GM12878 (cell line): ENCODE measurements around the gene TMEM98. TPM values are rescaled to one million over a fixed set of nuclear protein-coding genes. Genes with fewer than 3 reads are reported as not detected.

Experiments used
- ATAC-seq: fragments of 200-7000 bp; cut with Tn5 transposase; 3 replicates; pipeline ENCODE4 v1.9.1; 2020; ENCODE audit warnings: mild to moderate bottlenecking, moderate library complexity
- BruUV-seq: library from RNA; stranded (reverse); fragments of 400-500 nt; replicated peaks from 2 replicates; lab custom pipeline; 2021; lab: Mats Ljungman, UMichigan
- CTCF ChIA-PET: fragments of 300-600 bp; sonication (Branson Sonifier 250); formaldehyde crosslinking; extraction: SDS; loops from one replicate; lab custom pipeline; 2021; ENCODE audit warnings: inconsistent platforms; lab: Yijun Ruan, JAX
- POLR2A ChIA-PET: fragments of 350-600 bp; formaldehyde crosslinking; extraction: SDS; loops from one replicate; lab custom pipeline; 2021; ENCODE audit warnings: inconsistent platforms; lab: Charles Lee
- RAD21 ChIA-PET: fragments of 300-600 bp; sonication (Branson Sonifier 250); formaldehyde crosslinking; loops from one replicate; lab custom pipeline; 2023; ENCODE audit warnings: antibody characterized with exemption; ENCODE audit not compliant: unreplicated experiment; lab: Charles Lee
- SMC1A ChIA-PET: fragments of 300-600 bp; sonication (Branson Sonifier 250); formaldehyde crosslinking; loops from one replicate; lab custom pipeline; 2023; ENCODE audit not compliant: unreplicated experiment, uncharacterized antibody; lab: Charles Lee
- DNase-seq: peaks from one replicate; pipeline ENCODE4 v3.0.0-alpha.2; 2011; ENCODE audit warnings: low read depth, low spot score
- FAIRE-seq: peaks from 3 replicates; lab custom pipeline; 2011; peaks lifted over from hg19 to GRCh38; lab: Jason Lieb, UNC
- H2AFZ ChIP-seq: 2 replicates; pipeline ENCODE4 v1.6.0; 2011; ENCODE audit warnings: low read depth, low read length, control low read depth; ENCODE audit not compliant: control insufficient read depth
- H3K27ac ChIP-seq: 2 replicates; pipeline ENCODE4 v1.5.1; 2011; ENCODE audit warnings: control low read depth; ENCODE audit not compliant: control insufficient read depth, insufficient read depth
- H3K27me3 ChIP-seq, 2 experiments: replicated peaks in 1 of 2; 2 replicates each; pipeline versions ENCODE4 v1.6.0 to v1.6.1; 2011; ENCODE audit warnings: low read length in 1 of 2; ENCODE audit not compliant: control insufficient read depth in 2 of 2, insufficient read depth in 2 of 2
- H3K36me3 ChIP-seq, 2 experiments: 2 replicates each; pipeline ENCODE4 v1.5.1; 2011; ENCODE audit warnings: low read length in 1 of 2; ENCODE audit not compliant: control insufficient read depth in 2 of 2, insufficient read depth in 2 of 2
- H3K4me1 ChIP-seq: 2 replicates; pipeline ENCODE4 v1.6.1; 2011; ENCODE audit warnings: mild to moderate bottlenecking, low read length, moderate library complexity, mixed read lengths; ENCODE audit not compliant: control insufficient read depth, insufficient read depth
- H3K4me2 ChIP-seq: 2 replicates; pipeline ENCODE4 v1.6.0; 2011; ENCODE audit warnings: control low read depth; ENCODE audit not compliant: control insufficient read depth, insufficient read depth
- H3K4me3 ChIP-seq: fragments of 200-600 bp; sonication (generic); 2 replicates; pipeline ENCODE4 v1.5.1; 2016
- H3K79me2 ChIP-seq: 2 replicates; pipeline ENCODE4 v1.6.0; 2011; ENCODE audit warnings: low read length; ENCODE audit not compliant: control insufficient read depth, insufficient read depth
- H3K9ac ChIP-seq: 2 replicates; pipeline ENCODE4 v1.8.0; 2011; ENCODE audit warnings: low read length, control low read depth, mixed read lengths; ENCODE audit not compliant: control insufficient read depth, insufficient read depth
- H3K9me3 ChIP-seq: replicated peaks from 3 replicates; pipeline ENCODE4 v1.5.1; 2011; ENCODE audit warnings: mild to moderate bottlenecking, low read length; ENCODE audit not compliant: control insufficient read depth, insufficient read depth
- H4K20me1 ChIP-seq: 2 replicates; pipeline ENCODE4 v1.6.0; 2011; ENCODE audit not compliant: control insufficient read depth, insufficient read depth
- BRCA1 ChIP-seq: IDR thresholded peaks from 2 replicates; pipeline ENCODE4 v1.6.1; 2011; ENCODE audit warnings: low read depth, low read length, improper control_type of control experiment
- GATAD2B ChIP-seq: fragments of 450-650 bp; conservative IDR thresholded peaks from 2 replicates; pipeline ENCODE4 v1.6.1; 2017; ENCODE audit warnings: low read depth, mild to moderate bottlenecking, moderate library complexity
- HCFC1 ChIP-seq: fragments of 150-350 bp; IDR thresholded peaks from 2 replicates; pipeline ENCODE4 v1.6.1; 2014; ENCODE audit warnings: low read length
- IKZF2 ChIP-seq, 2 experiments: fragments of 450-650 bp; IDR thresholded peaks; 2 replicates each; pipeline ENCODE4 v1.6.1; 2017; ENCODE audit warnings: mild to moderate bottlenecking in 2 of 2, moderate library complexity in 2 of 2
- MYC ChIP-seq: IDR thresholded peaks from 2 replicates; pipeline ENCODE4 v1.6.1; 2011; ENCODE audit warnings: mild to moderate bottlenecking, low read length, moderate library complexity, inconsistent platforms; ENCODE audit not compliant: insufficient read depth, insufficient replicate concordance, insufficient read length, severe bottlenecking
- NRF1 ChIP-seq: conservative IDR thresholded peaks from 2 replicates; pipeline ENCODE4 v1.6.1; 2011; ENCODE audit warnings: mild to moderate bottlenecking, low read depth, low read length, improper control_type of control experiment
- POU2F2 ChIP-seq: IDR thresholded peaks from 3 replicates; pipeline ENCODE4 v1.6.1; 2011; ENCODE audit warnings: low read depth, mild to moderate bottlenecking, low read length, borderline replicate concordance
- RUNX3 ChIP-seq: IDR thresholded peaks from 2 replicates; pipeline ENCODE4 v1.6.1; 2012; ENCODE audit warnings: low read length, inconsistent platforms
- SMC3 ChIP-seq: IDR thresholded peaks from 2 replicates; pipeline ENCODE4 v1.6.1; 2011; ENCODE audit warnings: low read length, improper control_type of control experiment, borderline replicate concordance
- SREBF2 ChIP-seq: IDR thresholded peaks from 2 replicates; pipeline ENCODE4 v1.6.1; 2012; ENCODE audit warnings: mild to moderate bottlenecking, low read length
- TCF12 ChIP-seq: IDR thresholded peaks from 2 replicates; pipeline ENCODE4 v1.6.1; 2011; ENCODE audit warnings: low read depth, mild to moderate bottlenecking, low read length
- TCF7 ChIP-seq: IDR thresholded peaks from 2 replicates; pipeline ENCODE4 v1.6.1; 2014; ENCODE audit warnings: antibody characterized with exemption, borderline replicate concordance
- YBX1 ChIP-seq: fragments of 450-650 bp; IDR thresholded peaks from 2 replicates; pipeline ENCODE4 v1.6.1; 2016; ENCODE audit warnings: antibody characterized with exemption
- WGBS: methylation state at CpG from one replicate; pipeline ENCODE4 v1.1.6; 2016; ENCODE audit warnings: low lambda C conversion rate; ENCODE audit not compliant: insufficient replicate concordance, insufficient coverage; ENCODE audit errors: missing lambda C conversion rate; 5-methylcytosine and 5-hydroxymethylcytosine counted together
- in situ Hi-C: fragments of 300-500 bp; cut with MboI; formaldehyde crosslinking; loops from 9 replicates; pipeline ENCODE4 v1.14.3; 2018; ENCODE audit warnings: mixed read lengths
- intact Hi-C: fragments of 100-400 bp; cut with micrococcal nuclease; formaldehyde crosslinking; loops from one replicate; pipeline ENCODE4 v1.14.2; 2022; ENCODE audit not compliant: unreplicated experiment
- polyA plus RNA-seq, 11 experiments: library from polyadenylated mRNA; depleted of rRNA in 4 of 11; unstranded in 6 of 11; stranded (reverse) in 5 of 11; fragments of >200 nt; fragmentation: Nextera tagmentation in 4 of 11; fragmentation: Illumina TruSeq in 1 of 11; extraction: Ambion mirVana in 4 of 11; extraction: Trizol in 1 of 11; gene quantifications; 1 replicate in 1 of 11; 2 replicates in 10 of 11; pipeline versions ENCODE4 v1.2.1 to v1.2.3, GENCODE V29; 2011 to 2016; ENCODE audit warnings: inconsistent platforms in 2 of 11, missing spikeins in 2 of 11, low read depth in 1 of 11
- total RNA-seq, 4 experiments: library from RNA; depleted of rRNA in 3 of 4; stranded (reverse); fragments of >200 nt in 3 of 4; fragmentation: Illumina TruSeq in 1 of 4; extraction: Trizol in 1 of 4; gene quantifications; 2 replicates each; pipeline versions ENCODE4 v1.2.1 to v1.2.3, GENCODE V29; 2013 to 2021
- TF ChIP-seq, protein P1 (sequence below), 3 experiments: IDR thresholded peaks in 2 of 3; conservative IDR thresholded peaks in 1 of 3; 2 replicates each; pipeline ENCODE4 v1.5.1; 2011; ENCODE audit warnings: low read depth in 3 of 3, low read length in 3 of 3, mild to moderate bottlenecking in 3 of 3, control low read depth in 2 of 3, moderate library complexity in 2 of 3, inconsistent platforms in 1 of 3, mixed read lengths in 1 of 3; ENCODE audit not compliant: control insufficient read depth in 2 of 3, insufficient read depth in 1 of 3; ENCODE audit errors: extremely low read depth in 1 of 3

TMEM98 gene
- total and polyA plus RNA-seq, 10 of the 15 experiments (the other 5 are each of a cell fraction or from before 2014, with no cell fraction given): 0.04 to 0.73 (median 0.13) TPM; not detected in 3

DNA sequence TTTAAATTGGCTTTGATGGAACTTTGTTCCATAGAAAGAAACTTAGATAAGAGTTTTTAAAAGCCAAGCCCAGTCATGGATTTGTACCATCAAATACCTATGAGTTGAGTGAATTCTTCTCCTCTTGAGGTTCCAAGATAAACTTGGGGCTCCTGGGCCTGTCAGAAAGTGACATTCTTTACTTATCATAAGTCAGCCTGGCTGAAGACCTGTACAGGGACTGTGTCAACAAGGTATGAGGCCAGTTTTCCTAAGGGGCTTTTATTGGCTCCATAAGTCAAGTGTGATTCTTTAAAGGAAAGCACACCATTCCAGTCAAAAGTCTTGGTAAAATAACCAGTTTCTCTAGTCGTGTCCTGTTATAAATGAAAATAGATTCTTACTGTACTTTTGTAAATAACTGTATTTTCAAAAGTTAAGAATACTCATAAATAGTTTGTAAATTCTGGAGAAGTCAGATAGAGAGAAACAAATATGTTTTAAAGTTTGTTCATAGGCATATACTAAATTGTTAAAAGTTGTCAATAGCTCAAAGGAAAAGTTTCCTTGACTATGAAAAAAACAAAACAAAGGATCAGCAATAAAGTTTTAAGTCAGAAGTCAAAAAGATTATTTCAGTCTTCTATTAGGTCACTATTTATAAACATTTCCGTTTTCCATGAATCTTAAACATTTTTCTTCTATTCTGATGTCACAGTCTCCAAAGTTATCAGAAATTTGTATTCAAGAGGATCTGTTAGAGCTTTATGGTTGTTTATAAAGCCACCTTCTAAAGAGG is 28.5 kb upstream of the TMEM98 start:
- in situ Hi-C loops: loop anchor here (25.0 kb wide), 1 partner anchor 437 kb away; no protein-coding TSS in a partner anchor
- peaks cover 0 to 3% of the 10 kb centered on the region in 2 experiments; a peak in 1 of 4 replicates for H3K27me3 ChIP-seq
- no TSS peak for BruUV-seq
- FAIRE-seq (no peak), DNase-seq (no peak), ATAC-seq (no peak)
- ChIA-PET CTCF (interaction anchor here (0.6 to 1.6 kb wide), 3 partner anchors 22 to 117 kb away, joined by 3 to 4 read pairs (median 3); partner anchors contain the start of gene MYO1D), SMC1A (interaction anchor here (1.0 kb wide), 1 partner anchor 118 kb away, joined by 3 read pairs; no protein-coding TSS in a partner anchor), RAD21 (interaction anchor here (0.9 to 1.2 kb wide), 2 partner anchors 22 to 116 kb away, joined by 3 to 4 read pairs; partner anchors contain the start of gene MYO1D), POLR2A (no interaction called here)
- no peaks in the 10 kb centered on the region for H3K36me3 ChIP-seq
- WGBS: 25% methylated on average over 2 of the region's 2 CpGs
- TF ChIP-seq IKZF2 (IDR thresholded peaks at IDR 0.05) (no peak), TCF12 (no peak), SREBF2 (no peak), HCFC1 (no peak), BRCA1 (no peak), GATAD2B (no peak), NRF1 (no peak), MYC (no peak), TCF7 (no peak), RUNX3 (no peak), SMC3 (no peak), POU2F2 (no peak), YBX1 (no peak)
- TF ChIP-seq, protein P1, sequence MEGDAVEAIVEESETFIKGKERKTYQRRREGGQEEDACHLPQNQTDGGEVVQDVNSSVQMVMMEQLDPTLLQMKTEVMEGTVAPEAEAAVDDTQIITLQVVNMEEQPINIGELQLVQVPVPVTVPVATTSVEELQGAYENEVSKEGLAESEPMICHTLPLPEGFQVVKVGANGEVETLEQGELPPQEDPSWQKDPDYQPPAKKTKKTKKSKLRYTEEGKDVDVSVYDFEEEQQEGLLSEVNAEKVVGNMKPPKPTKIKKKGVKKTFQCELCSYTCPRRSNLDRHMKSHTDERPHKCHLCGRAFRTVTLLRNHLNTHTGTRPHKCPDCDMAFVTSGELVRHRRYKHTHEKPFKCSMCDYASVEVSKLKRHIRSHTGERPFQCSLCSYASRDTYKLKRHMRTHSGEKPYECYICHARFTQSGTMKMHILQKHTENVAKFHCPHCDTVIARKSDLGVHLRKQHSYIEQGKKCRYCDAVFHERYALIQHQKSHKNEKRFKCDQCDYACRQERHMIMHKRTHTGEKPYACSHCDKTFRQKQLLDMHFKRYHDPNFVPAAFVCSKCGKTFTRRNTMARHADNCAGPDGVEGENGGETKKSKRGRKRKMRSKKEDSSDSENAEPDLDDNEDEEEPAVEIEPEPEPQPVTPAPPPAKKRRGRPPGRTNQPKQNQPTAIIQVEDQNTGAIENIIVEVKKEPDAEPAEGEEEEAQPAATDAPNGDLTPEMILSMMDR (IDR thresholded peaks at IDR 0.05 in 2 of 3, conservative IDR thresholded peaks at IDR 0.05 in 1 of 3; ENCODE audit: control insufficient read depth in 2 of 3, extremely low read depth in 1 of 3, insufficient read depth in 1 of 3, low read depth in 3 of 3, low read length in 3 of 3): no peak
- H3K4me1 ChIP-seq: peaks cover 8% of the 10 kb centered on the region
- H3K79me2 ChIP-seq: no peaks in the 10 kb centered on the region
- no peaks in the 10 kb centered on the region for H4K20me1 ChIP-seq
- no peak overlapping the region for H3K27ac ChIP-seq
- intact Hi-C loops: no loop called here
- no peak overlapping the region for H3K4me3 ChIP-seq
- H3K9ac ChIP-seq: no peak overlapping the region
- H3K9me3 ChIP-seq: no peaks in the 10 kb centered on the region
- H3K4me2 ChIP-seq: no peak overlapping the region
- no peak overlapping the region for H2AFZ ChIP-seq
